ENCODE data around the gene ITGA11.
A peak's percentile ranks its signal among the peaks of the same experiment; 100 is the strongest.

Gene ITGA11

DNA sequence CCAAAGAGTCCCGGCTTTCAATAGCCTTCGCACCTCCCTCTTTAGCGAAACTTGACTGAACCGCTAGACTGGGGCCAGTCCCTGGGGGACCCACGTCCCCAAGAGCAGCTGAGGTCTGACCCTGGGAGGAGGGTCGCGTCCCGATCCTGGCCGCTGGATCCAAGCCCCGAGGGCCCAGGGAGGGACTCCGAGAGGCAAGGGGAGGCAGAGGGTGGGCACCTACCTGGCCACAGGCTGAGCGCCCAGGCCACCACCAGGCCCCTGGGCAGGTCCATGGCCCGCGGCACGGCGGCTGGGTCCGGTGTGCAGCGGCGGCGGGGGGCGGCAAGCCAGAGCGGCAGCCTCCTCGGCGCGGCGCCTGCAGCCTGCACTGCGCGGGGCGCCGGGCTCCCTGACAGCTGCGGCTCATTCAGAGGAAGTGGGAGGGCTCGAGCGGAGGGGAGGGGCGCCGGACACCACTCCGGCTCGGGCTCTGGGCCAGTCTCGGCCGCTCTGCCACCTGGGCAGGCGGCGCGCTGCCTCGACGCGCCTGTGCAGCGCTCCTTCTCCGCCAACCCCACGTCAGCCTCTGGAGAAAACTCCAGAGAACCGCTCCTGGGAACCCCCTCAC is at the start of gene ITGA11:
Gene ITGA11, minus strand, starts transcription at position 372 of the 610 bp plus-strand sequence. Its CDS starts 97 bp downstream, at position 275.
- DNase-seq (ENCODE audit: low spot score) = peak; percentile 16

DNA sequence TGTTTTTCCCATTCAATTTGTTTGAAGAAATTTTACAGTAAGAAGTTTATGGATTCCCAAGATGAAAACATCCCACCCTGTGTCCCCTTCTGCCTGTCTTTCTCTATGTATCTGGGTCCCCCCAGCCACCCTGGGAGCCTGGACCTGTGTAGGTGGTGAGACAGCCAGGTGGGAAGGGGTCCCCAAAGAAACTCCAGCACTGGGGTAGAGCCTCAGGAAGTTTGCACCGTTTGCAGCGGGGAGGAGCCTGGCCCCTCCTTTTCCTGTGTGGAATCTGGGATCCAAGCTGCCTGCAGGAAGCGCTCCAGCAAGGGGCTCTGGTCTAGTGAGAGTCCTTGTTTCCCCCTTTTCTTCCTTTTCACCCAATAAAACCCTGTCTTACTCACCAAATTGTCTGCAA is 49.4 kb upstream of the ITGA11 start:
- DNase-seq (ENCODE audit: low spot score) = no peak

DNA sequence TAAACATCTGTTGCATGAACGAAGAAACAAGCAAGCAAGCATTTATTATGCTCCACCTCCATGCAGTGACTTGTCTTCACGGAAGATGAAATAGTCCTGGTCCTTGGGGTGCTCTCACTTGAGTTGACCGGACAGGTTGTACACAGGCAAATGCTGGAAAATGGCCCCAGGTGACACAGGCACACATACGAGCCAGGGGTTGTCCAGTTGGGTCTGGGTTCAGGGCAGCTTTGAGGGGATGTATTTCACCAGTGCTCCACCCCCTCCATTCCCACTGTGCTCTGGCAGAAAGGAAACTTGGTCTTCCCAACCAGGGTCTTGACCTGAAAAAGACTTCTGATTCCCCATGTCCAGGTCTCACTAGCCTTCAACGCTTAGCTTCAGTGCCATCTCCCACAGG is 48.3 kb upstream of the ITGA11 start:
- no peak for DNase-seq (ENCODE audit: low spot score)

DNA sequence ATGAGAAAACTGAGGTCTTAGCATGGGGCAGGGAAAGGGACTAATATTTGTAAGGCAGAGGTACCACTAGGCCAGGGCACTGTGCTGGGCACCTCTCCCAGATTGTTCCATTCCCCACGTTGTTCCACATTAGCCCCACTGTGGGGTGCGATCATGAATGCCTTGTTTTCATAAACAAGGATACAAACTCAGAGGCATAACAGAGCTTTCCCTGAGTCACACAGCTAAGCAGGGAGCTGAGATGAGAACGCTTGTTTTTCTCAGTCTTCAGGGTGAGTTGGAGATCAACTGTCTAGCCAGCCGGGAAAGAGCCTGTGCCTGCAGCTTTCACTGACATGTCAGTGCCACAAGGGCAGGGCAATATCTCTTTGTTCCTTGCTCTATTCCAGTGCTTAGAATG is 47.9 kb upstream of the ITGA11 start:
- no peak for DNase-seq (ENCODE audit: low spot score)

- DNase-seq (ENCODE audit: low spot score) = peak; percentile 35
These were observed 47.4 kb upstream of the ITGA11 start for GRCh38 chr15:68479406-68479805.

- DNase-seq (ENCODE audit: low spot score) = no peak
These were observed 46.9 kb upstream of the ITGA11 start for GRCh38 chr15:68478853-68479252.

GRCh38 chr15:68475449-68475848 is 43.5 kb upstream of the ITGA11 start:
- no peak for DNase-seq (ENCODE audit: low spot score)

DNA sequence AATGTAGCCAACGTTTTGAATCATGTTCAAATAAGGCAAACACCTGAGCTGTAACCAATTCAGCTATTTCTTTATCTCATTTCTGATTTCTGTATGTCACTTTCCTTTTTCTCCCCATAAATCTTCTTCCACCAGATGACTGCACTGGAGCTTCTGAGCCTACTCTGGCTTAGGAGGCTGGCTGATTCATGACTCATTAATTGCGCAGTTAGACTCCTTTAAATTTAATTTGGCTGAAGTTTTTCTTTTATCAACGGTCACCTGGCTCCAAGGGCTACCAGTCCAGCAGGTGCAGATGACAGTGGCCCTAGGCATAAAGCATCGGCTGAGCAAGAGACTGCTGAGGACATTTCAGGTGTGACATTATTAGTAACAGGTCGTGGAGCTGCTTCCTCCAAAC is 39.6 kb upstream of the ITGA11 start:
- no peak for DNase-seq (ENCODE audit: low spot score)

DNA sequence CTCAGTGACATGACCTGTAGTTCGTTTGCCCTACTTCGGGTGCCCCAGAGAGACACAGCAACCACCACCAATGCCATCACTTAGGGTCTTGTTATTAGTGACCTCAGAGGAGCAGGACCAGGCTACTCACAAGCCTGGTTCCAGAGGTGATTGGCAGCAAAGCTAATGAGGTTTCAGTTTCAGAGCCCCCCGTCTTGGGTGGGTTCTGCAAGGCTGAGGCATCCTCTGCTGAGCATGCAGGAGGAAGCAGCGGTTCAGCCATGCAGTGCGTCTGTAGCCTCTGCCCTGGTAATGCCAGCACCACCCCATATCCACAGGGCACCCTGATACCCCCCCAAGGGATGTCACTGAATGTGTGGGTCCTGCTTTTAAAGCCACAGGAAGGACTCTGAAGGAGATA is 39.0 kb upstream of the ITGA11 start:
- no peak for DNase-seq (ENCODE audit: low spot score)

GRCh38 chr15:68470049-68470742 is 38.2 kb upstream of the ITGA11 start:
- no peak for DNase-seq (ENCODE audit: low spot score)

- no peak for DNase-seq (ENCODE audit: low spot score)
These were observed 37.4 kb upstream of the ITGA11 start for GRCh38 chr15:68469162-68470048.

DNA sequence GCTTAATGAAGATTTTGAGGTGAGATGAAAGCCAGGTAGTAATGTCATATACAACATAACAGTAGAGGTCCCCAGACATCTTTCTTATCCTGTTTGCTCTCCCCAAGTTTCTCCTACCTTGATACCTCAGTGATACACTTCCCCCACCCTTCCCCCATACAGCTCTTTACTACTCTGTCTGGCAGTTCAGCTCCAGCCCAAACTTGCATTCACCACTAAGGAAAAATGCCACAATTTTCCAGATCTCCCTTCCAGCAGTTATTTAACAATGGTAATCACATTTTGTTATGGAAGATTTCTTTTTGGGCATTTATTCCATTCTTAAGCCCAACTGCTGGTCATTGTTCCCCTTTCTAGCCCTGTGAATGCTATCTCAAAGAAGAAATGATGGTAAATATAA is 34.9 kb upstream of the ITGA11 start:
- no peak for DNase-seq (ENCODE audit: low spot score)

GRCh38 chr15:68465861-68466560 is 34.0 kb upstream of the ITGA11 start:
- DNase-seq (ENCODE audit: low spot score) = no peak

DNA sequence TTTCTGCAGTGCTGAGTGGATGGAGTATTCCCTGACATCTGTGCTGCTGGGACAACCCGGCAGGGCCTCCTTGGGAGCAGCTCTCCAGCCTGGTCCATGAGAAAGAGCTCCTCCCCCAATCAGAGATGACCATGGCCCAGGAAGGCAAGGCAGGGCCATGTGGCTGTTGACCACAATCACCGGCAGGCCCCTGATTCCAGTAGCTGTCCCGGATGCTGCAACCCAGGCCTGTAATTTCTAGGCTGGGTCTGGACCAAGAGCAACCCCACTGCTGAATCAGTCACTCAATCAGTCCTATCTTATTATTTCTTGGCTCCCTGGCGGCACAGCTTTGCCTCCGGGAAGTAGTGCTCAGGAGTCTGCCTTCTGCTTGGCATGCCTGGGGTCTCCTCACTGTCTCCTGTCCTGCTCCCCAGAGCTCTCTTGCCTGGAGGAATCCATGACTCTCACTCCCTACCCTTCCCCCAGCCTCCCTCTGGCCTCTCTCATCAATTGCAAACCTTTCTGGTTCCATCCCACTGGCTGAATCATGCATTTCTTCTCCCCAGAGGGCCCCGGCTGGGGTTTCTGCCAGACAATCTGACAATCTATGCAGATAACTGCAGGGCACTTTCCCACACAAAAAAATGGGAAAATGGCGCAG is 32.6 kb upstream of the ITGA11 start:
- DNase-seq (ENCODE audit: low spot score) = no peak

GRCh38 chr15:68463996-68464395 is 32.0 kb upstream of the ITGA11 start:
- no peak for DNase-seq (ENCODE audit: low spot score)

- no peak for DNase-seq (ENCODE audit: low spot score)
These were observed 31.5 kb upstream of the ITGA11 start for GRCh38 chr15:68463444-68463843.

DNA sequence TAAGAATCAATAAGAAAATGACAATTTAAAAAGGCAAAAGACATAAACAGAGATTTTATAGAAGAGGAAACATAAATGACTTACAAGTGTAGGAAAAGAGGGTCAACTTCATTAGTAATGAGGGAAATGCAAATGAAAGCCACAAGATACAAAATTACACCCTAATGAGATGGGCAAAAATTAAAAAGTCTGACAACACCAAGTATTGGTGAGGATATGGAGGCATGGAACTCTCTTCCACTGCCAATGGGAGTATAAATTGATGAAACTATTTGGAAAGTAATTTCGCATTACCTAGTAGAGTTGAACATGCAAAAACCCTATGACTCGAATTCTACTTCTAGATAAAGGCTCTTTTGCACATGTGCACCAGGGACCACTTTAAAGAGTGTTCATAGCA is 28.2 kb upstream of the ITGA11 start:
- no peak for DNase-seq (ENCODE audit: low spot score)

DNA sequence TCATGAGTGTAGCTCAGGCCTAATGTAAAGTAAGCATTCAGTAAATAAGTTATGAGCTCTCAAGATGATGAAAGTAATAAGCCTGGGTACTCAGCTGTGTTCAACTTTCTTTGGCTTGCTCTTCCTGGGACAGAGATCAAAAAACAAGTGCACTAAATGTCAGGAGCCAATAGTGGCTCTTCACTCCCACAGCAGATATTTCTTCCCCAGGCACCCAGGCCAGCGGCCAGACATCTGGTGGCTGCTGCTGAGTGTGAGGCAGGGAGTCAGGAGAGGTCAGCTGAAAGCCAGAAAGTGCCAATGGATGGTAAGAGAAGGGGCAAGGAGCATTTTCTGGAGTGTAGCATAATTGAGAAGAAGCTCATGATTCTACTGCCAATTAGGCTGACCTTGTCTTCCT is 18.2 kb upstream of the ITGA11 start:
- DNase-seq (ENCODE audit: low spot score) = no peak

DNA sequence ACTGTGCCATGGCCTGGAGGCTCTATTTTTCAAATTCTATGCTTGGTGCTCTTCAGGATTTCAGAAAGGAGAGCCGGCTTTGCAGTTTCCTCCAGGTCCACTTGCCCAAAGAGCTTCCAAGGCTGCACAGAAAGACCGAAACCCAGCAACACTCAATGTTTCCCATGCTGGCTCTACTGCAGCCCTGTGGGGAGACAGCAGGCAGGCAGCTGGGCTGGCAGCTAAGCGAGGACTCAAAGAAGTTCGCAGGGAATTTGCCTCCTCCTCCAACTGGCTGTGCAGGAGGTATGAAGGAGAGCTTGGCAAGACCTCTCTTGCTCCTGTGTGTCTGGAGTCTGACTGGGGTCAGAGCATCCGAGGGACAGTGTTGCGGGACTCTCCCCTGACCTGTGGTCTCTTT is 17.4 kb upstream of the ITGA11 start:
- DNase-seq (ENCODE audit: low spot score) = peak; percentile 29

GRCh38 chr15:68447976-68448755 is 16.2 kb upstream of the ITGA11 start:
- DNase-seq (ENCODE audit: low spot score) = no peak

DNA sequence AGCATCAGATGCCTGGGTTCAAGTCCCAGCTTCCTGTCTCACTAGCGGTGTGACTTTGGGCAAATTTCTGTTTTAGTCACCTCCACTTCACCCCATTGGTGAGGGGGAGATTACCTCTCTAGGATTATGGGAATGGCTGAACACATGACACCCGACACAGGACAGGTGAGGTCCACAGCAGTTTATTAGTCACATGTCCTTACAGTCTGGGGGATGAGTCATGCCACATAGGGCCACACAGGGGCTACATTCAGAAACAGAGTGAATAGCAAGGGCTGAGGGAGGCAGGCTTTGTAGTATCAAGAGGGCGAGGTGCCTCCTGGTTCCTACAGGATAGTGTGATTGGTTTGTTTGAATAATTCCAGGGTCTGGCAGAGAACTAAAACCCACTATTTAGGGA is 15.2 kb upstream of the ITGA11 start:
- DNase-seq (ENCODE audit: low spot score) = no peak
